GM12878 (cell line): ENCODE data around the gene CCNB1IP1. TPM values are rescaled to one million over a fixed set of nuclear protein-coding genes. Genes with fewer than 3 reads are reported as not detected.

Experiments used
- ATF2 ChIP-seq: IDR thresholded peaks from 2 replicates; pipeline ENCODE4 v1.6.1; 2012; ENCODE audit warnings: low read length, inconsistent platforms
- ATF7 ChIP-seq: fragments of 450-650 bp; IDR thresholded peaks from 2 replicates; pipeline ENCODE4 v1.6.1; 2016; ENCODE audit warnings: low read depth, mild to moderate bottlenecking
- BCL11A ChIP-seq: IDR thresholded peaks from 2 replicates; pipeline ENCODE4 v1.6.1; 2011; ENCODE audit warnings: low read depth, low read length
- CEBPB ChIP-seq, 2 experiments: fragments of 150-350 bp in 1 of 2; IDR thresholded peaks; 2 replicates each; pipeline ENCODE4 v1.6.1; 2012 to 2014; ENCODE audit warnings: low read depth in 2 of 2, low read length in 2 of 2, borderline replicate concordance in 1 of 2, inconsistent platforms in 1 of 2
- IKZF1 ChIP-seq: fragments of 450-650 bp; conservative IDR thresholded peaks from 2 replicates; pipeline ENCODE4 v1.6.1; 2017; ENCODE audit warnings: antibody characterized with exemption, mild to moderate bottlenecking
- IKZF2 ChIP-seq, 2 experiments: fragments of 450-650 bp; IDR thresholded peaks; 2 replicates each; pipeline ENCODE4 v1.6.1; 2017; ENCODE audit warnings: mild to moderate bottlenecking in 2 of 2, moderate library complexity in 2 of 2
- KDM1A ChIP-seq: fragments of 200-600 bp; sonication (generic); IDR thresholded peaks from 2 replicates; pipeline ENCODE4 v1.6.1; 2016; ENCODE audit warnings: borderline replicate concordance
- LARP7 ChIP-seq: fragments of 450-650 bp; IDR thresholded peaks from 2 replicates; pipeline ENCODE4 v1.6.1; 2017; ENCODE audit warnings: mild to moderate bottlenecking
- MEF2B ChIP-seq: fragments of 450-650 bp; IDR thresholded peaks from 2 replicates; pipeline ENCODE4 v1.6.1; 2018; ENCODE audit warnings: mild to moderate bottlenecking, moderate library complexity; ENCODE audit not compliant: partially characterized antibody, poor library complexity, severe bottlenecking
- MTA2 ChIP-seq: fragments of 450-650 bp; IDR thresholded peaks from 2 replicates; pipeline ENCODE4 v1.6.1; 2016; ENCODE audit warnings: low read depth, mild to moderate bottlenecking, moderate library complexity
- NFXL1 ChIP-seq: fragments of 450-650 bp; IDR thresholded peaks from 2 replicates; pipeline ENCODE4 v1.6.1; 2017; ENCODE audit warnings: antibody characterized with exemption, mild to moderate bottlenecking, borderline replicate concordance
- NFYA ChIP-seq: IDR thresholded peaks from 2 replicates; pipeline ENCODE4 v1.6.1; 2011; ENCODE audit warnings: low read depth, mild to moderate bottlenecking, low read length, improper control_type of control experiment, borderline replicate concordance
- NRF1 ChIP-seq: conservative IDR thresholded peaks from 2 replicates; pipeline ENCODE4 v1.6.1; 2011; ENCODE audit warnings: mild to moderate bottlenecking, low read depth, low read length, improper control_type of control experiment
- POLR2AphosphoS2 ChIP-seq: IDR thresholded peaks from 2 replicates; pipeline ENCODE4 v1.6.1; 2011; ENCODE audit warnings: low read depth, mild to moderate bottlenecking, low read length, improper control_type of control experiment, moderate library complexity
- RAD21 ChIP-seq: IDR thresholded peaks from 2 replicates; pipeline ENCODE4 v1.6.1; 2011; ENCODE audit warnings: mild to moderate bottlenecking, low read depth, low read length, moderate library complexity; ENCODE audit not compliant: insufficient read depth
- RAD51 ChIP-seq: fragments of 450-650 bp; IDR thresholded peaks from 2 replicates; pipeline ENCODE4 v1.6.1; 2016; ENCODE audit warnings: moderate library complexity, mild to moderate bottlenecking, inconsistent platforms
- SMARCA5 ChIP-seq: fragments of 450-650 bp; IDR thresholded peaks from 2 replicates; pipeline ENCODE4 v1.6.1; 2017; ENCODE audit warnings: mild to moderate bottlenecking
- SP1 ChIP-seq: IDR thresholded peaks from one replicate; pipeline ENCODE4 v1.6.1; 2011; ENCODE audit warnings: low read depth, low read length
- TAF1 ChIP-seq: IDR thresholded peaks from 2 replicates; pipeline ENCODE4 v1.6.1; 2011; ENCODE audit warnings: mild to moderate bottlenecking, low read depth, low read length, borderline replicate concordance
- TARDBP ChIP-seq: IDR thresholded peaks from 2 replicates; pipeline ENCODE4 v1.6.1; 2016; ENCODE audit warnings: borderline replicate concordance
- TCF3 ChIP-seq: IDR thresholded peaks from 2 replicates; pipeline ENCODE4 v1.6.1; 2012; ENCODE audit warnings: low read depth, mild to moderate bottlenecking, low read length, borderline replicate concordance; ENCODE audit not compliant: insufficient read depth
- ZNF207 ChIP-seq: fragments of 450-650 bp; IDR thresholded peaks from 2 replicates; pipeline ENCODE4 v1.6.1; 2014; ENCODE audit warnings: antibody characterized with exemption, mild to moderate bottlenecking, borderline replicate concordance
- ZNF217 ChIP-seq: fragments of 450-650 bp; IDR thresholded peaks from 2 replicates; pipeline ENCODE4 v1.6.1; 2017; ENCODE audit warnings: antibody characterized with exemption, mild to moderate bottlenecking
- ZNF24 ChIP-seq: fragments of 450-650 bp; IDR thresholded peaks from 2 replicates; pipeline ENCODE4 v1.6.1; 2017; ENCODE audit warnings: antibody characterized with exemption, mild to moderate bottlenecking
- ZNF274 ChIP-seq: IDR thresholded peaks from one replicate; pipeline ENCODE4 v1.8.0; 2011; ENCODE audit not compliant: insufficient read length, insufficient read depth
- ZNF592 ChIP-seq: fragments of 450-650 bp; IDR thresholded peaks from 2 replicates; pipeline ENCODE4 v1.6.1; 2017; ENCODE audit warnings: mild to moderate bottlenecking, moderate library complexity
- polyA plus RNA-seq, 11 experiments: library from polyadenylated mRNA; depleted of rRNA in 4 of 11; unstranded in 6 of 11; stranded (reverse) in 5 of 11; fragments of >200 nt; fragmentation: Nextera tagmentation in 4 of 11; fragmentation: Illumina TruSeq in 1 of 11; extraction: Ambion mirVana in 4 of 11; extraction: Trizol in 1 of 11; gene quantifications; 1 replicate in 1 of 11; 2 replicates in 10 of 11; pipeline versions ENCODE4 v1.2.1 to v1.2.3, GENCODE V29; 2011 to 2016; ENCODE audit warnings: inconsistent platforms in 2 of 11, missing spikeins in 2 of 11, low read depth in 1 of 11
- total RNA-seq, 4 experiments: library from RNA; depleted of rRNA in 3 of 4; stranded (reverse); fragments of >200 nt in 3 of 4; fragmentation: Illumina TruSeq in 1 of 4; extraction: Trizol in 1 of 4; gene quantifications; 2 replicates each; pipeline versions ENCODE4 v1.2.1 to v1.2.3, GENCODE V29; 2013 to 2021
- TF ChIP-seq, protein P1 (sequence below): fragments of 450-650 bp; IDR thresholded peaks from 2 replicates; pipeline ENCODE4 v1.6.1; 2014; ENCODE audit warnings: mild to moderate bottlenecking

The CCNB1IP1 gene
- total and polyA plus RNA-seq, 10 of the 15 experiments (the other 5 are each of a cell fraction or from before 2014, with no cell fraction given): 20.4 to 165 (median 86.5) TPM

DNA sequence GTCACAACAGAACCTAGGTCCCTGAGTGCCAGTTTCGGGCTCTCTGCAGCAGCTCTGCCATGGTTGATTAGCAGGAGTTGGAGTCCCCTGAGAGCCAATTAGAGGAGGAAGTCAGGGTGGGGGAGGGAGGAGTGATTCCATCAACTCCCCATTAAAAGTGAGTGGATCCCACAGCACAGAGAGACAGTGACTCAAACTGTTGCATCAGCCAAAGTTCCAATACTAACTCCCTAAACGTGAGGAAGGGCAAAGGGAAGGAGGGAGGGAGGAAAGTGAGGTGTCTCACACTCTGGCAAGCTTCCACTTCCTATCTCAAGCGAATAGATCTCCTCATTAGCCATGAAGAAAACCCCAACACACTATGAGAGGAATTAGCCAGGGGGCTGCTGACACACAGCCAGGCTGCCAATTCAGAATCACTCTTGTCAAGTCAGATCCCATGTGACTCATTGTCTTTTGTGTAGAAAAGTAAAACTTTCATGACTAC is 70.4 kb downstream of the CCNB1IP1 start (continued):
- TF ChIP-seq ATF2 (no peak), LARP7 (no peak), NRF1 (no peak), SMARCA5 (no peak), NFXL1 (no peak), TCF3 (no peak), TAF1 (no peak), IKZF2 (IDR thresholded peaks at IDR 0.05) (peak; percentile 63 to 70; a peak in 3 of 4 replicates), IKZF1 (peak; percentile 78), ZNF24 (no peak), NFYA (no peak), ZNF217 (no peak), MEF2B (peak; percentile 88), RAD21 (no peak), RAD51 (no peak), POLR2AphosphoS2 (no peak), ZNF592 (no peak), MTA2 (peak; percentile 98), CEBPB (IDR thresholded peaks at IDR 0.05; ENCODE audit: borderline replicate concordance in 1 of 2, low read depth in 2 of 2, low read length in 2 of 2) (no peak), BCL11A (peak; percentile 94; the same call in 1 of the 2 replicates), ZNF207 (no peak), ZNF274 (no peak), ATF7 (0 out of 2 replicates have a peak, but pooled peaks have one; percentile 19), KDM1A (no peak), TARDBP (no peak), SP1 (no peak)
- TF ChIP-seq, protein P1, sequence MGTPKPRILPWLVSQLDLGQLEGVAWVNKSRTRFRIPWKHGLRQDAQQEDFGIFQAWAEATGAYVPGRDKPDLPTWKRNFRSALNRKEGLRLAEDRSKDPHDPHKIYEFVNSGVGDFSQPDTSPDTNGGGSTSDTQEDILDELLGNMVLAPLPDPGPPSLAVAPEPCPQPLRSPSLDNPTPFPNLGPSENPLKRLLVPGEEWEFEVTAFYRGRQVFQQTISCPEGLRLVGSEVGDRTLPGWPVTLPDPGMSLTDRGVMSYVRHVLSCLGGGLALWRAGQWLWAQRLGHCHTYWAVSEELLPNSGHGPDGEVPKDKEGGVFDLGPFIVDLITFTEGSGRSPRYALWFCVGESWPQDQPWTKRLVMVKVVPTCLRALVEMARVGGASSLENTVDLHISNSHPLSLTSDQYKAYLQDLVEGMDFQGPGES: no peak
- TF ChIP-seq, all 136 proteins: peak for 9
